Transverse colon (tissue), 3 donors: ENCODE measurements around the gene PYROXD2.

ENCODE experiments used
- EP300 ChIP-seq: sonication (generic); formaldehyde crosslinking; IDR thresholded peaks from one replicate; pipeline ENCODE4 v1.6.1; 2017; ENCODE audit warnings: antibody characterized with exemption, low read depth
- TF ChIP-seq, protein P1 (sequence below), 5 experiments: fragments of 200-600 bp in 3 of 5; fragments of 450-650 bp in 2 of 5; sonication (generic) in 3 of 5; IDR thresholded peaks; 1 replicate in 2 of 5; 2 replicates in 3 of 5; pipeline ENCODE4 v1.5.1; 2016 to 2017; ENCODE audit warnings: antibody characterized with exemption in 5 of 5, inconsistent platforms in 3 of 5, mild to moderate bottlenecking in 2 of 5, moderate library complexity in 1 of 5

DNA sequence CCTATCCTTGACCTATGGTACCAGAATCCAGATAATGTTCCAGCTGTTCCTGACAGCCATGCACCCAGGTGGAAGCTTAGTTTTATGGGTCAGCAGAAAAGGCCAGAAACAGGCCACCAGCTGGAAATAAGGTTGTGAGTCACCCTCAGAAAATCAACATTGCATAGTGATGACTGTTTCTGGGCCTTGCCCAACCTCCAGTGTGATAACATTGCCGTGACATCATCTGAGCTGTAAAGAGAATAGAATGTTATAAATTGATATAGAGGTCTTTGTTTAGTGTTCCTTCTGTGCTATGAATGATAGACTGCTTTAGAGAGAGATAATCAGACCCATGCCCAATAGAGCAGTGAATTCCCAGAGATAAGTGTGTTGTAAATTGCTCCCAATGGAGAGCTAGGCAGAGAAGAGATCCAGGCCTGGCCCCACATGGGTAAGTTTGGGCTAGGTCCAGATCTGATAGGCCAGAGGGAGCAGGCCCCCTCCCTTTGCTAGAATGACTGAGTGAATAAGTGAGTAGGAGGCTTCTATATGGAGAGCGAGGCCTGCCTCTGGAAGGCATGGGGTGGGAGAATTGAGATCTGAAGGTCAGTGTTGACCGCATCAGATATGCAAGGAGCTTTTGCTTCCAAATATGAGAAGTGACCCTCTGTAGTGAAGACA, 46.0 kb upstream of the PYROXD2 start:
- TF ChIP-seq, protein P1, sequence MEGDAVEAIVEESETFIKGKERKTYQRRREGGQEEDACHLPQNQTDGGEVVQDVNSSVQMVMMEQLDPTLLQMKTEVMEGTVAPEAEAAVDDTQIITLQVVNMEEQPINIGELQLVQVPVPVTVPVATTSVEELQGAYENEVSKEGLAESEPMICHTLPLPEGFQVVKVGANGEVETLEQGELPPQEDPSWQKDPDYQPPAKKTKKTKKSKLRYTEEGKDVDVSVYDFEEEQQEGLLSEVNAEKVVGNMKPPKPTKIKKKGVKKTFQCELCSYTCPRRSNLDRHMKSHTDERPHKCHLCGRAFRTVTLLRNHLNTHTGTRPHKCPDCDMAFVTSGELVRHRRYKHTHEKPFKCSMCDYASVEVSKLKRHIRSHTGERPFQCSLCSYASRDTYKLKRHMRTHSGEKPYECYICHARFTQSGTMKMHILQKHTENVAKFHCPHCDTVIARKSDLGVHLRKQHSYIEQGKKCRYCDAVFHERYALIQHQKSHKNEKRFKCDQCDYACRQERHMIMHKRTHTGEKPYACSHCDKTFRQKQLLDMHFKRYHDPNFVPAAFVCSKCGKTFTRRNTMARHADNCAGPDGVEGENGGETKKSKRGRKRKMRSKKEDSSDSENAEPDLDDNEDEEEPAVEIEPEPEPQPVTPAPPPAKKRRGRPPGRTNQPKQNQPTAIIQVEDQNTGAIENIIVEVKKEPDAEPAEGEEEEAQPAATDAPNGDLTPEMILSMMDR (IDR thresholded peaks at IDR 0.05) = no peak
- no peak for TF ChIP-seq EP300
